Smooth muscle cell (in vitro differentiated cells): ENCODE measurements around the gene HOXA11. TPM values are rescaled to one million over a fixed set of nuclear protein-coding genes. Genes with fewer than 3 reads are reported as not detected.

ENCODE experiments used
- DNase-seq: peaks from one replicate; lab custom pipeline; 2025; ENCODE audit not compliant: unreplicated experiment; lab: John Stamatoyannopoulos, UW
- H2AFZ ChIP-seq: fragments of 200-600 bp; sonication (generic); 2 replicates; pipeline ENCODE4 v1.6.0; 2016; ENCODE audit warnings: antibody characterized with exemption, low read depth, mild to moderate bottlenecking
- H3F3A ChIP-seq: fragments of 200-600 bp; sonication (generic); 2 replicates; pipeline ENCODE4 v1.6.0; 2017; ENCODE audit warnings: antibody characterized with exemption, low read depth
- H3K27ac ChIP-seq: fragments of 200-600 bp; sonication (generic); 2 replicates; pipeline ENCODE4 v1.5.1; 2016; ENCODE audit warnings: low read depth, mild to moderate bottlenecking
- H3K27me3 ChIP-seq: fragments of 200-600 bp; sonication (generic); 2 replicates; pipeline ENCODE4 v1.6.1; 2016; ENCODE audit warnings: low read depth, mild to moderate bottlenecking
- H3K36me3 ChIP-seq: fragments of 200-600 bp; sonication (generic); 2 replicates; pipeline ENCODE4 v1.5.1; 2016; ENCODE audit warnings: low read depth
- H3K4me1 ChIP-seq: fragments of 200-600 bp; sonication (generic); 2 replicates; pipeline ENCODE4 v1.5.1; 2016; ENCODE audit warnings: low read depth
- H3K4me2 ChIP-seq: fragments of 200-600 bp; sonication (generic); 2 replicates; pipeline ENCODE4 v1.6.0; 2016; ENCODE audit warnings: mild to moderate bottlenecking
- H3K4me3 ChIP-seq: fragments of 200-600 bp; sonication (generic); 2 replicates; pipeline ENCODE4 v1.5.1; 2016; ENCODE audit warnings: mild to moderate bottlenecking
- H3K79me2 ChIP-seq: fragments of 200-600 bp; sonication (generic); 2 replicates; pipeline ENCODE4 v1.6.0; 2016; ENCODE audit warnings: low read depth, mild to moderate bottlenecking
- H3K9ac ChIP-seq: fragments of 200-600 bp; sonication (generic); 2 replicates; pipeline ENCODE4 v1.6.0; 2016; ENCODE audit warnings: low read depth
- H3K9me3 ChIP-seq: fragments of 200-600 bp; sonication (generic); replicated peaks from 2 replicates; pipeline ENCODE4 v1.5.1; 2016; ENCODE audit warnings: low read depth
- H4K20me1 ChIP-seq: fragments of 200-600 bp; sonication (generic); 2 replicates; pipeline ENCODE4 v1.6.0; 2016; ENCODE audit warnings: low read depth
- CTCF ChIP-seq: fragments of 200-600 bp; sonication (generic); IDR thresholded peaks from 2 replicates; pipeline ENCODE4 v1.5.1; 2017; ENCODE audit warnings: borderline replicate concordance, mild to moderate bottlenecking, antibody characterized with exemption; ENCODE audit not compliant: insufficient read depth, poor library complexity, severe bottlenecking
- WGBS: methylation state at CpG from one replicate; pipeline ENCODE4 v1.1.7; 2016; ENCODE audit warnings: low lambda C conversion rate; 5-methylcytosine and 5-hydroxymethylcytosine counted together
- polyA plus RNA-seq: library from polyadenylated mRNA; unstranded; fragments of >200 nt; fragmentation: Nextera tagmentation; extraction: Ambion mirVana; gene quantifications from 2 replicates; pipeline ENCODE4 v1.2.1, GENCODE V29; 2016
- total RNA-seq: library from RNA; depleted of rRNA; stranded (reverse); fragments of >200 nt; gene quantifications from 2 replicates; pipeline ENCODE4 v1.2.3, GENCODE V29; 2014

The HOXA11 gene
- total and polyA plus RNA-seq, 2 experiments from 2014 or later: 20.3 to 27.7 TPM

DNA sequence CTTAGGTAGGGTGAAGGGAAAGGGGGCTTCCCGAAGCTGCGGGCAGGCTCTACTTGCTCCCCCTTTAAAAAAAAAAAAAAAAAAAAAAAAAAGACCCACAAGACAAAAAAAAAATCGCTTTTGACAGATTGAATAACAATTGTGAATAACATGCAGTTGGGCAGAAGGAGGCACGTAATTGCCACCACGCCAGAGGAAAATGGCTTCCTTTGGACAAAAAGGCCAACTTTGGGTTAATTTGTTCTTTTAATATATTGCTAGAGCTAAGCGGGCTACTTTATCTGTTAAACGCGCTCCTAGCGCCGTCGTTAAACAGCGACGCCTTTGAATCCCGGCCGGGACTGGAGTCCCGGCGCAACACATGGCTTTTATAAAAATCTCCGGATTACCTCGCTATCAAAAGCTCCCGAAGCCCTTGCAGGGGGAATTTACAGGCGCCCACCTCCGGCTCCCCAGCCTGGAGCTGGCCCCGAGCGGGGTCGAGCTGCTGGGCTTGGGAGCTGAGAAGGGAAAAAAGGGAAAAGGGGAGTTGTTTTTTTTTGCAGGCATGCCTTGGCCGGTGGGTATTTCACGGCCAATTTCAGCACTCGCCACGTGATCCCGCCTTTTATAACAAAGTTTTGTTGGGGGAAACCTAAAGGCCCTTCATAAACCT, 1.2 kb downstream of the HOXA11 start:
- no peaks in the 10 kb centered on the region for H3K27me3 ChIP-seq
- no peak for DNase-seq

DNA sequence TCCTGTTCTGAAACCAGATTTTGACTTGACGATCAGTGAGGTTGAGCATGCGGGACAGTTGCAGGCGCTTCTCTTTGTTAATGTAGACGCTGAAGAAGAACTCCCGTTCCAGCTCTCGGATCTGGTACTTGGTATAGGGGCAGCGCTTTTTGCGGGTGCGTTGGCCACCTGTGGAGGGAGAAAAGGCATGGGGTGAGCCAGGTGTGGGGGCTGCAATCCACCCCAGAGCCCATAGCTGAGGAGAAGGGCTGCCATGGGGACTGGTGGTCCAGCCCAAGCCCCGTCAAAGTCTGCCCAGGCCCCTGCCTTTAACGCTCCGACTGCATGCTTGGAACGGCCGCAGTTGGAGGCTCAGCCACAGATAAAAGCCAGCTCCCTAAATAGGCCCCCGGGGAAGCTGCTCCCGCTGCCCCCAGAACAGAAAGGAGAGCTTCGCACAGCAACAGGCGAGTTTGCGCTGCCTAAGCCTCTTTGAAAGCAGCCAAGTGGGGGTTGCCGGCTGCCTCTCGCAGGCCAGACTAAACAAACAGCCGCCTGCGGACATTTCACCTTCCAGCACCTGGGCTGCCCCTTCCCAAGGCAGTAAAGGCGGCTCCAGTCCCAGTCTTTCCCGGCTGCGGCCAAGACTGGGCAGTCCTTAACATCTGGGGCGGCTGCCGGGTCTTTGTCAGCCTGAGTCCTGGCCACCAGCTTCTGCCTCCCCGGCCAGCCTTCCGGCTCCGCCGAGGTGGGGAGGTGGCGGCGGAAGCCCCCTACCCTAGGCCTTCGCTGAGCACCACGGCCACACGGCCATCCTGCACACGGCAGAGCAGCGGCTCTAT, 2.0 kb downstream of the HOXA11 start:
- peak overlapping the region; percentile 89 for H3K4me2 ChIP-seq

More for the DNA sequence above, 1.2 kb downstream of the HOXA11 start:
- Histone ChIP-seq H3K27ac (peak overlapping the region; percentile 69), H3K4me2 (peak overlapping the region; percentile 89), H3K9me3 (no peaks in the 10 kb centered on the region), H3K79me2 (peaks cover 80% of the 10 kb centered on the region), H3K9ac (peak overlapping the region; percentile 69), H4K20me1 (peaks cover 6% of the 10 kb centered on the region), H3F3A (peaks cover 9% of the 10 kb centered on the region), H3K36me3 (no peaks in the 10 kb centered on the region), H3K4me1 (peaks cover 12% of the 10 kb centered on the region), H3K4me3 (peak overlapping the region; percentile 60), H2AFZ (peak overlapping the region; percentile 0)
- WGBS: under 1% methylated on average over 30 of the region's 30 CpGs
- no peak for TF ChIP-seq CTCF

GRCh38 chr7:27182285-27182841, 2.7 kb downstream of the HOXA11 start:
- H4K20me1 ChIP-seq: peaks cover 11% of the 10 kb centered on the region
- peak overlapping the region; percentile 89 for H3K4me2 ChIP-seq
- H3K4me3 ChIP-seq: peak overlapping the region; percentile 60
- no peaks in the 10 kb centered on the region for H3K9me3 ChIP-seq
- DNase-seq: no peak
- WGBS: 31% methylated on average over 4 of the region's 4 CpGs
- H3K79me2 ChIP-seq: peaks cover 80% of the 10 kb centered on the region
- peaks cover 12% of the 10 kb centered on the region for H3K4me1 ChIP-seq
- H3K9ac ChIP-seq: no peak overlapping the region
- H3K27me3 ChIP-seq: no peaks in the 10 kb centered on the region
- no peaks in the 10 kb centered on the region for H3K36me3 ChIP-seq
- peak overlapping the region; percentile 95 for H3K27ac ChIP-seq
- no peak for TF ChIP-seq CTCF
- no peak overlapping the region for H2AFZ ChIP-seq
- H3F3A ChIP-seq: peaks cover 5% of the 10 kb centered on the region

More for the DNA sequence above, 2.0 kb downstream of the HOXA11 start:
- Histone ChIP-seq H3K27me3 (no peaks in the 10 kb centered on the region), H3K9me3 (no peaks in the 10 kb centered on the region), H3K4me3 (peak overlapping the region; percentile 60), H3K36me3 (no peaks in the 10 kb centered on the region), H3K27ac (peak overlapping the region; percentile 69), H2AFZ (no peak overlapping the region), H3K79me2 (peaks cover 80% of the 10 kb centered on the region), H4K20me1 (peaks cover 10% of the 10 kb centered on the region), H3F3A (peaks cover 9% of the 10 kb centered on the region), H3K9ac (peak overlapping the region; percentile 69), H3K4me1 (peaks cover 12% of the 10 kb centered on the region)
- no peak for TF ChIP-seq CTCF
- no peak for DNase-seq
- 4% methylated on average over 39 of the region's 39 CpGs for WGBS
